Measurements from ENCODE around the gene CWC27.

CWC27 gene

DNA sequence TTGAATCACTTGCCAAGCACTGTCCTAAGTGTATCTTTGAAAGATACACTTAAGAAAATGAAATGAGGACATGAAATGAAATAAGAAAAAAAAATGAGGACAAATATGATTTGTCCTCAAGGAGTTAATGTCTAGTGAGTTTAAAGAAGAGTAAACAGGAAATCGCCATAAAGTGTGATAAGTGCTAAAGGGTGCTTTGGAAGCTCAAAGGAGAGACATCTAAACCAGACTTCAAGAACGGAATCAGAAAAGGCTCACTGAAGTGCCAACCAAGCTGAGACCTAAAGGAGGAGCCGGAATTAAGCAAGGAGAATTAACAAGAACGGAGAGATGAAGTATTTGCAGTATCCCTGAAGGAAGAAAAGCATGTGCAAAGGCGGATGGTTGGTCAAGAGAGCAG is 200.8 kb downstream of the CWC27 start:
- in situ Hi-C loops (cut with MboI; ENCODE audit: low pct_unique_long_range_greater_than_20kb, low sequenced_read_pairs, unreplicated experiment), result loop anchor here (10.0 kb wide), 1 partner anchor 515 kb away; the partner anchor contains the start of gene ADAMTS6
- DNase-seq (ENCODE audit: low spot score), result no peak
- TF ChIP-seq, protein P1, sequence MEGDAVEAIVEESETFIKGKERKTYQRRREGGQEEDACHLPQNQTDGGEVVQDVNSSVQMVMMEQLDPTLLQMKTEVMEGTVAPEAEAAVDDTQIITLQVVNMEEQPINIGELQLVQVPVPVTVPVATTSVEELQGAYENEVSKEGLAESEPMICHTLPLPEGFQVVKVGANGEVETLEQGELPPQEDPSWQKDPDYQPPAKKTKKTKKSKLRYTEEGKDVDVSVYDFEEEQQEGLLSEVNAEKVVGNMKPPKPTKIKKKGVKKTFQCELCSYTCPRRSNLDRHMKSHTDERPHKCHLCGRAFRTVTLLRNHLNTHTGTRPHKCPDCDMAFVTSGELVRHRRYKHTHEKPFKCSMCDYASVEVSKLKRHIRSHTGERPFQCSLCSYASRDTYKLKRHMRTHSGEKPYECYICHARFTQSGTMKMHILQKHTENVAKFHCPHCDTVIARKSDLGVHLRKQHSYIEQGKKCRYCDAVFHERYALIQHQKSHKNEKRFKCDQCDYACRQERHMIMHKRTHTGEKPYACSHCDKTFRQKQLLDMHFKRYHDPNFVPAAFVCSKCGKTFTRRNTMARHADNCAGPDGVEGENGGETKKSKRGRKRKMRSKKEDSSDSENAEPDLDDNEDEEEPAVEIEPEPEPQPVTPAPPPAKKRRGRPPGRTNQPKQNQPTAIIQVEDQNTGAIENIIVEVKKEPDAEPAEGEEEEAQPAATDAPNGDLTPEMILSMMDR (IDR thresholded peaks at IDR 0.05; ENCODE audit: extremely low read depth, insufficient read depth, missing control alignments), result no peak

DNA sequence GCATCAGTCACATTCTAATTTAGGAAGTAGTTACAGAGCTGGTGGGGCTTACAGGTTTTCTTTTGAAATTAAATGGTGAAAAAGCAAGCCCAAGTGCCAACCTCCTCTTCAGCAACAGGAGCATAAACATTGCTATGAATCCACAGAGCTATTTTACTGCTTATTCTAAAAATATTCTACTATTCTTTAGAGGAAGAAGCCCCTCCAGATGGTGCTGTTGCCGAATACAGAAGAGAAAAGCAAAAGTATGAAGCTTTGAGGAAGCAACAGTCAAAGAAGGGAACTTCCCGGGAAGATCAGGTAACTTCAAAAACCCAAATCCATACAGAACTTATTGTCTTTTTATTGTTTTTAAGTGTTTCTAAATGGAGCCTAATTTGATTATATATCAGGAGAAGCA is 202.8 kb downstream of the CWC27 start:
- TF ChIP-seq, protein P1 (IDR thresholded peaks at IDR 0.05; ENCODE audit: extremely low read depth, insufficient read depth, missing control alignments), result peak; percentile 32
- in situ Hi-C loops (cut with MboI; ENCODE audit: low pct_unique_long_range_greater_than_20kb, low sequenced_read_pairs, unreplicated experiment), result no loop called here
- DNase-seq (ENCODE audit: low spot score), result no peak

DNA sequence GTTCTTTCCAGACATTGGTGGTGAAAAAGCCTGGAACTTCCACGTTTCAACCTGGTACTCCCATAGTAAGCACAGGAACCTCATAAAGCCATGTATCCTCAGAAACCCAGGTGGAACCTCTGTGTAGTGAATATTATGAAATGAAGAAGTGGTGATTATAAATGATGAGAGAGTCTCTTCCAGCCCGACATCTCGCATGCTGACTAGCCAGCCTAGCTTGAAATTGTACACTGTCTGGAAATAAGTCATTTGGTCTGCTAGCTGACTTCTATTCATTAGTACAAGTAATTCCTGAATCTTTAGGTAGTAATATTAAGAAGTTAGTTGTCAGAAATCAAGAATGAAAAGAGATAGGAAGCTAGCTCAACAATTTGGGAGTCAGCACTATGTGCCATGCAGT is 203.3 kb downstream of the CWC27 start:
- in situ Hi-C loops (cut with MboI; ENCODE audit: low pct_unique_long_range_greater_than_20kb, low sequenced_read_pairs, unreplicated experiment), result no loop called here
- no peak for DNase-seq (ENCODE audit: low spot score)
- TF ChIP-seq, protein P1 (IDR thresholded peaks at IDR 0.05; ENCODE audit: extremely low read depth, insufficient read depth, missing control alignments), result no peak

DNA sequence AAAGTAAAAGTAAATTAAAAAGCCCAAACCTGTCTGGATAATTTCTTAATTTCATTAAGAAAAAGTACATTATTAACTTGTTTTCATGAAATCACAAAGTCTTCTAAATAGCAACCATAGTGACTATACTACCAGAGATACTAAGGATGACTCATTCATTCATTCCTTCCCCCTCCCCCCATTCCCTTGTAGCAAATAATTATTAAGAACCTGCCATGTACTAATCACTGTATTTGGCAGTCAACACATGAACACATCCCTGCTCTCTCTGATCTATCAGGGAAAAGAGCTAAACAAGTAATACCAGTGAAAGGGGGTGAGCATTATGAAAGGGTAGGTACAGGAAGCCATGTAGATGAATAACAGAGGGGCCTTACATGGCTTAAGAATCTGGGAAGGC is 203.9 kb downstream of the CWC27 start:
- DNase-seq (ENCODE audit: low spot score), result no peak
- in situ Hi-C loops (cut with MboI; ENCODE audit: low pct_unique_long_range_greater_than_20kb, low sequenced_read_pairs, unreplicated experiment), result no loop called here
- TF ChIP-seq, protein P1 (IDR thresholded peaks at IDR 0.05; ENCODE audit: extremely low read depth, insufficient read depth, missing control alignments), result no peak

DNA sequence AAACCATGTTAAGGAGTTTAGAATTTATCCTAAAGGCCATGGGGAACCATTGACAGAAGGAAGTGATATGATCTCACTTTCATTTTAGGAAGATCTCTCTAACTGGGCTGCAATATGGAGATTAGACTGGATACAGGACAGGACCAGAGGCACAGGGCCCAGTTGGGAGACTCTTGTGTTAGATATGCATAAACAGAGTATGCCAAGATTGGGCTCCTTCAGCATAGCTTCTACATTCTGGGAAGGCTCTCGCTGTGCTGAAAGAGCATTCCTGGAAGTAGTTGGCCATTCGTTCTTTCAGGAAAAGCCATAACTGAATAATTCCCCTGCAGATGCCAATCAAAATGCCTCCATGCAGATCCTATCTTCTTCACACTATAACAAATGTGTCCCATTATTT is 204.5 kb downstream of the CWC27 start:
- TF ChIP-seq, protein P1 (IDR thresholded peaks at IDR 0.05; ENCODE audit: extremely low read depth, insufficient read depth, missing control alignments), result no peak
- in situ Hi-C loops (cut with MboI; ENCODE audit: low pct_unique_long_range_greater_than_20kb, low sequenced_read_pairs, unreplicated experiment), result no loop called here
- no peak for DNase-seq (ENCODE audit: low spot score)

DNA sequence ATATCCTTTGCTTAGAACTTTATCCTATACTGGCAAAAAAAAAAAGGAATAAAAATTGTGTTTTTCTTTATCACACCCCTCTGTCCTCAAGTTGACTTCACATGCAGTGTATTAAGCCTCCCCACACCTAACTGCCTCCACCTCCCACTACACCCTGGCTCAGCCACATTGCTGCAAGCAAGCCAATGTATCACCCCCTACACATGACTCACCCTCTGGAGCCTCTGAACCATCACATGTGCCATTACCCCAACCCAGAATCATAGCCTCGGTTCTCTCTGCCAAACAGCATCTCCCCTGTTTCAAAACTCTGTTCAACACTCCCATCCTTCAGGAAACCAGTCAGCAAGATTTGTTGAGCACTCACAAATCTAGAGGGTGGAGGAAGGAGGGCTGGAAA is 209.0 kb downstream of the CWC27 start:
- no peak for DNase-seq (ENCODE audit: low spot score)
- in situ Hi-C loops (cut with MboI; ENCODE audit: low pct_unique_long_range_greater_than_20kb, low sequenced_read_pairs, unreplicated experiment), result no loop called here
- TF ChIP-seq, protein P1 (IDR thresholded peaks at IDR 0.05; ENCODE audit: extremely low read depth, insufficient read depth, missing control alignments), result no peak

DNA sequence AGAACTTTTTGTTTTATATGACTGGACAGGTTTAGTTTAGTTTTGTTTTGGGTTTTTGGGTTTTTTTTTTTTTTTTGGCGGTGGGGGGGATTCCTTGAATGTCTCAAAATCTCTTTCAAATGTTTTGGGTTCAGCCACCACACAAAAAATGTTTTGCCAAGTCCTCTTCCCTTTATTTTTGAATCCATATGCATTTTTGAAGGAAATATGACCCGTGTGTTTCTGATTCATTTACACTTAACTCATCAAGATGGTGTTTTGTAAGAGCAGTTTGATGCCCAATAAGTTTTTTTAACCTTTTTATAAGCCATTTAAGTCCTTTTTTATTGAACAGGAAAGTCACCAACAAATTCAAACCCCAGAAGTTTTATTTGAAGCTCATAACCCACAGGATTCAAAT is 209.8 kb downstream of the CWC27 start:
- DNase-seq (ENCODE audit: low spot score), result no peak
- in situ Hi-C loops (cut with MboI; ENCODE audit: low pct_unique_long_range_greater_than_20kb, low sequenced_read_pairs, unreplicated experiment), result no loop called here
- TF ChIP-seq, protein P1 (IDR thresholded peaks at IDR 0.05; ENCODE audit: extremely low read depth, insufficient read depth, missing control alignments), result no peak

Data from GM13977 (cell line).